Measurements from ENCODE around the gene CNPY4.

Gene CNPY4

DNA sequence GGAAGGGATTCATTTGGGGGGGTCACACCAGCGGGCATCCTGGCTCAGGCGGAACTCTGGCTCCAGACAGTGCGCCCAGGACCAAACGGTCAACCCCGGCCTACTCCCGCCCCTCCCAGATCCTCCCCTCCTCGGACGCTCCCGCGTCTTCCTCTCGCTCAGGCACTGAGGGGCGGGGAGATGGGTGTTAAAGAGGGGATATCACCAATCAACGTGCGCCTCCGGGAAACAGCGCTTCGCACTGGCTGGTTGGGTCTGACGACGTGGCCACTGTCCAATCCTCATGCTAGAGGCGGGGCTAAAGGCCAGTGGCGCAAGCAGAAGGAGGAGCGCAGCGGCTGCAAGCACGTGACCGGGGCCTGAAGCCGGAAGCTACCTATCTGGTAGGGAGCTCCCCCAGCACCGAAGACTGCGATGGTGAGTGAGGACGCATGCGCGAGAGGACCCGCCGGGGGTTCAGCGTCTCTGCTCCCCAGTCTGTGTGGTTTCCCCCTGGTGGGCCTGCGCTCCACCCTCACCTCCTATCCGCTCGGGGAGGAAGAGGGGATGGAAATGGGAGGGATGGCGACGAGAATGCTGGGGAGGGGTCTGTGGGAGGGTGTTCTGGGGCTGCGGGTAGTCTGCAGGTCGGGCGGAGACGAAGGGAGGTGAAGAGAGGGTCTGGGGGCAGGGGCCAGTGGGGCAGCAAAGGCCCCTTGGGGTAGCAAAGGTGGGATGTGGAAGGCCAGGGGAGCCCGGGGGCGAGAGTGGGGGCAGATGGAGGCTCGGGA, 29.3 kb downstream of the CNPY4 start, which contains the start of gene LAMTOR4:
Gene LAMTOR4, plus strand, starts transcription at position 360 of the 770 bp plus-strand sequence. Its CDS starts 55 bp downstream, at position 415.
- peak within 1 kb of the TSS; percentile 98 for H3K4me3 ChIP-seq (replicated peaks; ENCODE audit: low read depth, low read length)
- peaks cover 5% of the 10 kb centered on the region for H3K36me3 ChIP-seq (ENCODE audit: control insufficient read depth, insufficient read depth, low read length)
- TF ChIP-seq, protein P1, sequence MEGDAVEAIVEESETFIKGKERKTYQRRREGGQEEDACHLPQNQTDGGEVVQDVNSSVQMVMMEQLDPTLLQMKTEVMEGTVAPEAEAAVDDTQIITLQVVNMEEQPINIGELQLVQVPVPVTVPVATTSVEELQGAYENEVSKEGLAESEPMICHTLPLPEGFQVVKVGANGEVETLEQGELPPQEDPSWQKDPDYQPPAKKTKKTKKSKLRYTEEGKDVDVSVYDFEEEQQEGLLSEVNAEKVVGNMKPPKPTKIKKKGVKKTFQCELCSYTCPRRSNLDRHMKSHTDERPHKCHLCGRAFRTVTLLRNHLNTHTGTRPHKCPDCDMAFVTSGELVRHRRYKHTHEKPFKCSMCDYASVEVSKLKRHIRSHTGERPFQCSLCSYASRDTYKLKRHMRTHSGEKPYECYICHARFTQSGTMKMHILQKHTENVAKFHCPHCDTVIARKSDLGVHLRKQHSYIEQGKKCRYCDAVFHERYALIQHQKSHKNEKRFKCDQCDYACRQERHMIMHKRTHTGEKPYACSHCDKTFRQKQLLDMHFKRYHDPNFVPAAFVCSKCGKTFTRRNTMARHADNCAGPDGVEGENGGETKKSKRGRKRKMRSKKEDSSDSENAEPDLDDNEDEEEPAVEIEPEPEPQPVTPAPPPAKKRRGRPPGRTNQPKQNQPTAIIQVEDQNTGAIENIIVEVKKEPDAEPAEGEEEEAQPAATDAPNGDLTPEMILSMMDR (IDR thresholded peaks at IDR 0.05; ENCODE audit: insufficient read depth, low read length, poor library complexity, severe bottlenecking) = peak; percentile 11
- peak; percentile 98 for DNase-seq (ENCODE audit: extremely low read depth, insufficient read length)
- H3K27me3 ChIP-seq (replicated peaks; ENCODE audit: control insufficient read depth, insufficient read depth, low read length) = no peaks in the 10 kb centered on the region

DNA sequence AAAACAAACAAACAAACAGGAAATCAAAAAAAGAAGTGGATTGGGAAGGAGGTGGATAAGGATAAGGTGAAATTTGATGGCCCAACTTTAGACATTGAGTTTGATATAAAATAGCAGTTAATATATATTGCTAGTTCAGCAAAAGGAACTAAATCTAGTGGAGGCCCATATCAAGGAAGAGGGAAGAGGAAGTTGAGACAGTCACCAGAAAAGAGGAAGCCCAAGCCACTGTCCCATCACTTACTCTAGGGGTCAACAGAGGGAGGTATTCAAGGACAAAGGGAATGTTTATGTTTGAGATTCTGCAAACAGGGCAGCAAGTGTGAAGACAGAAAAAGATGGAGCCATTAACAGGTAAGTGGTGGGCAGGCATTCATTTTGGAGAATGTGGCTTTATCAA, 33.0 kb downstream of the CNPY4 start:
- H3K4me3 ChIP-seq (replicated peaks; ENCODE audit: low read depth, low read length) = no peak overlapping the region
- TF ChIP-seq, protein P1 (IDR thresholded peaks at IDR 0.05; ENCODE audit: insufficient read depth, low read length, poor library complexity, severe bottlenecking) = no peak
- H3K27me3 ChIP-seq (replicated peaks; ENCODE audit: control insufficient read depth, insufficient read depth, low read length) = no peaks in the 10 kb centered on the region
- peaks cover 30% of the 10 kb centered on the region for H3K36me3 ChIP-seq (ENCODE audit: control insufficient read depth, insufficient read depth, low read length)
- DNase-seq (ENCODE audit: extremely low read depth, insufficient read length) = no peak

DNA sequence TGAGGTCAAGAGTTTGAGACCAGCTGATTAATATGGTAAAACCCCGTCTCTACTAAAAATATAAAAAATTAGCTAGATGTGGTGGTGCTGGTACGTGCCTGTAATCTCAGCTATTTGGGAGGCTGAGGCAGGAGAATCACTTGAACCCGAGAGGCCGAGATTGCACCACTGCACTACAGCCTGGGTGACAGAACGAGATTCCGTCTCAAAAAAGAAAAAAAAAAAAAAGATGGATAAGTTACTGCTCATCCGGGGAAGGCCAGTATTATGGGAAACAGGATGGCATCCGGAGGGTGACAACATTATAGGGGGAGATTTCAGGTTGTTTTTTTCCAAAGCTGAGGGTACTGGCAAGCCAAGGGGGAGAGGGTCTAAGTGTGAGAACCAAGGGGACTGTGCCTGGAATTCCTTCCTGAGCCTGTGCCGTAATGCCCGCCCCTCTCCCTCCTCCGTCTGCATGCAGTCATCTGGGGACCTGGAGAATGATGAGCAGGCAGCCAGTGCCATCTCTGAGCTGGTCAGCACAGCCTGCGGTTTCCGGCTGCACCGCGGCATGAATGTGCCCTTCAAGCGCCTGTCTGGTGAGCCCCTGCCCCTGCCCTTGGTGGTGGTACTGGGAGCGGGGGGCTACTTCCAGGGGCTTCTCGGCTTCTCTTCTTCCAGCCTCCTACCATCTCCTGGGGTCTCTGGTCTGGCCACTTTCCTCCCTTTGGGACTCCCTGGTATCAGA, 33.7 kb downstream of the CNPY4 start:
- H3K4me3 ChIP-seq (replicated peaks; ENCODE audit: low read depth, low read length) = no peak overlapping the region
- DNase-seq (ENCODE audit: extremely low read depth, insufficient read length) = no peak
- no peaks in the 10 kb centered on the region for H3K27me3 ChIP-seq (replicated peaks; ENCODE audit: control insufficient read depth, insufficient read depth, low read length)
- peaks cover 30% of the 10 kb centered on the region for H3K36me3 ChIP-seq (ENCODE audit: control insufficient read depth, insufficient read depth, low read length)
- TF ChIP-seq, protein P1 (IDR thresholded peaks at IDR 0.05; ENCODE audit: insufficient read depth, low read length, poor library complexity, severe bottlenecking) = no peak

DNA sequence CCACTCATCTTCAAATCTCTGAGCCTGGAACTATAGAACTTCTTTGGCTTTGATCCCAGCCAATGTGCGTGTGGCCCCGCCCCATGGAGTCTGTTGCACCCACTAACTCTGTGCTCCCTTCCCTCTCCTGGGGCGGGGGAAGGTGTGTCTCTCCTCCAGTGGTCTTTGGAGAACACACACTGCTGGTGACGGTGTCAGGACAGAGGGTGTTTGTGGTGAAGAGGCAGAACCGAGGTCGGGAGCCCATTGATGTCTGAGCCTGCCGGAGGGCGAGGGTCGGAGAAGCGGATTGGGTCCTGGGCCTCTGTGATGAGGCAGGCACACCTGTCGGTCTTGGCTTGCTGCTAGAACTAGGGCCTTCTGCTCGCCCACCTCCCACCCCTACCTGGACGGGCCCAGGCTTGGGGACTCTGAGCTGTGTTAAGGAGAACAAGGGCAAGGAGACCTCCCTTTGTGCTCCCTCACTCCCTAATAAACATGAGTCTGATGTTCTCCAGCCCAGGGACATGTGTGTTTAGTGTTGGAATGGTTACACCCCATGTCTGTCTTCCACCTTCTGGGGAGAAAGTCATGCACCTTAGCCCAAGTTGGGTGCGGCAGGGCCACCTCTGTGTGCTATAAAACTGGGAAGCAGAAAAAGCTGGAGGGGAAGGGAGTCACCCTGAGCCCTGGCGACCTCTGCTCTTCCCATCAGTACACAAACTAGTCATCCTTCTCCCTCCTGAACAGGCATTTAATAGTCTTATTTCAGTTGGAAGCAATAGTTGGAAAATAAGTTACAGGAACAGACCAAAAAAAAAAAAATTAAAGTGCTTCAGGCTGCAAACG, 34.5 kb downstream of the CNPY4 start:
- DNase-seq (ENCODE audit: extremely low read depth, insufficient read length) = no peak
- H3K27me3 ChIP-seq (replicated peaks; ENCODE audit: control insufficient read depth, insufficient read depth, low read length) = no peaks in the 10 kb centered on the region
- TF ChIP-seq, protein P1 (IDR thresholded peaks at IDR 0.05; ENCODE audit: insufficient read depth, low read length, poor library complexity, severe bottlenecking) = no peak
- H3K4me3 ChIP-seq (replicated peaks; ENCODE audit: low read depth, low read length) = no peak overlapping the region
- H3K36me3 ChIP-seq (ENCODE audit: control insufficient read depth, insufficient read depth, low read length) = peaks cover 30% of the 10 kb centered on the region

DNA sequence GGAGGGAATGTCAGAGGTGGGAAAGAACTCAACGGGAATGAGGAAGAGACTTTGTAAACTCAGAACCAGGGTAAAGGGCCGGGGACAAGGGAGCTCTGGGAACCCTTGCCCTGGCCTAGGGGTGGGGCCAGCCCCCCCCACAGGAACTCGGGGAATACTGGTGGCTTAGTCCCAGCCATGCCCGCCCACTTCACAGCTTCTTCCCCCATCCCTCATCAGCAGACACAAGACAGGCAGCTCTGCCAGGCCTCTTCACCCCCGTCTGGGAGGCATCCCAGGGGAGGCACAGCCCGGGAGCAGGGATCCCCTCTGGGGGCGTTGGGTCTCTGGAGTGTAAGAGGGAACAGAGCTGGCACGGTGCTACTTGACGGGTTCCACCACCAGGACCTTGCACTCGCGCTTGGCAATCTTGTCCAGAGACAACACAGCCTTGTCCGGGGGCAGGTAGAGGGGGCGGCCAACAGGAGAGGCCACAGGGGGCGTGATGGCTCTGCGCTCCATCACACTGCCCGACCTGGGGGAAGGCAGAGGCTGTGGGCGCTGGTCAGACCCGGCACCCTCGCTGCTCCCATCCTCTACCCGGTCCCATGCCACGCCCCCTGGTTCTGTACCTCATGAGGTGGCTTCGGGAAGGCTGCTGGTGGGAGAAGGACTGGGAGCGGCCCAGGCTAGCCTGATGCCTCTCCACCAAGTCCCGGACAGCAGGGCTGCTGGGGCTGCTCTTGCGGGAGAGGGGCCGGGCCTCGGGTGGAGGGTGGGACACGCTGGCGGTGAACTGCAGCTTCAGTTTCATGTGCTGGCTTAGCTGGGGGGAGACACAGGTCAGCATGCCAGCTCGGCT, 35.4 kb downstream of the CNPY4 start:
- no peak overlapping the region for H3K4me3 ChIP-seq (replicated peaks; ENCODE audit: low read depth, low read length)
- TF ChIP-seq, protein P1 (IDR thresholded peaks at IDR 0.05; ENCODE audit: insufficient read depth, low read length, poor library complexity, severe bottlenecking) = no peak
- H3K36me3 ChIP-seq (ENCODE audit: control insufficient read depth, insufficient read depth, low read length) = peaks cover 30% of the 10 kb centered on the region
- no peak for DNase-seq (ENCODE audit: extremely low read depth, insufficient read length)
- H3K27me3 ChIP-seq (replicated peaks; ENCODE audit: control insufficient read depth, insufficient read depth, low read length) = no peaks in the 10 kb centered on the region
